OCI-LY1 (cell line): Measurements from ENCODE around the gene FOXN1.

ENCODE experiments used
- H2AFZ ChIP-seq: fragments of 200-600 bp; sonication (generic), shearing (Covaris generic); 2 replicates; pipeline ENCODE4 v1.6.0; 2014; ENCODE audit warnings: antibody characterized with exemption, mild to moderate bottlenecking, low read length
- H3F3A ChIP-seq: fragments of 200-600 bp; sonication (generic), shearing (Covaris generic); 2 replicates; pipeline ENCODE4 v1.6.0; 2014; ENCODE audit warnings: mild to moderate bottlenecking, antibody characterized with exemption, low read length, moderate library complexity; ENCODE audit not compliant: insufficient read depth
- H3K27ac ChIP-seq: fragments of 200-600 bp; sonication (generic); 2 replicates; pipeline ENCODE4 v1.5.1; 2014; ENCODE audit warnings: low read length, mixed run types, mild to moderate bottlenecking, low read depth; ENCODE audit not compliant: poor library complexity, severe bottlenecking
- H3K27me3 ChIP-seq: fragments of 200-600 bp; sonication (generic); 2 replicates; pipeline ENCODE4 v1.6.0; 2014; ENCODE audit warnings: antibody characterized with exemption, mild to moderate bottlenecking, low read length, moderate library complexity; ENCODE audit not compliant: insufficient read depth
- H3K36me3 ChIP-seq: fragments of 200-600 bp; sonication (generic); 2 replicates; pipeline ENCODE4 v1.6.1; 2014; ENCODE audit warnings: mild to moderate bottlenecking, antibody characterized with exemption, low read length, moderate library complexity, mixed read lengths; ENCODE audit not compliant: insufficient read depth
- H3K4me1 ChIP-seq: fragments of 200-600 bp; sonication (generic); 2 replicates; pipeline ENCODE4 v1.5.1; 2014; ENCODE audit warnings: mild to moderate bottlenecking, low read length, moderate library complexity; ENCODE audit not compliant: insufficient read depth, severe bottlenecking
- H3K4me2 ChIP-seq: fragments of 200-600 bp; sonication (generic), shearing (Covaris generic); 2 replicates; pipeline ENCODE4 v1.6.1; 2014; ENCODE audit warnings: low read length
- H3K4me3 ChIP-seq: fragments of 200-600 bp; sonication (generic); 2 replicates; pipeline ENCODE4 v1.5.1; 2014; ENCODE audit warnings: low read length, low read depth, mild to moderate bottlenecking, mixed read lengths; ENCODE audit not compliant: poor library complexity, severe bottlenecking
- H3K79me2 ChIP-seq: fragments of 200-600 bp; shearing (Covaris generic); 2 replicates; pipeline ENCODE4 v1.6.1; 2016; ENCODE audit warnings: mixed run types, low read length, mixed read lengths; ENCODE audit not compliant: insufficient read depth
- H3K9ac ChIP-seq: fragments of 200-600 bp; sonication (generic), shearing (Covaris generic); 2 replicates; pipeline ENCODE4 v1.6.1; 2014; ENCODE audit warnings: mild to moderate bottlenecking, low read length, mixed read lengths
- H3K9me2 ChIP-seq: fragments of 200-600 bp; sonication (generic), shearing (Covaris generic); 2 replicates; pipeline ENCODE4 v1.6.1; 2014; ENCODE audit warnings: low read depth, mild to moderate bottlenecking, low read length, mixed read lengths
- H3K9me3 ChIP-seq: fragments of 200-600 bp; shearing (Covaris generic); 2 replicates; pipeline ENCODE4 v1.6.1; 2014; ENCODE audit warnings: low read length, mixed read lengths
- H4K20me1 ChIP-seq: fragments of 200-600 bp; sonication (generic), shearing (Covaris generic); 2 replicates; pipeline ENCODE4 v1.6.0; 2016; ENCODE audit warnings: mild to moderate bottlenecking, low read length; ENCODE audit not compliant: insufficient read depth
- EZH2 ChIP-seq: fragments of 200-600 bp; sonication (generic), shearing (Covaris generic); IDR thresholded peaks from 2 replicates; pipeline ENCODE4 v1.8.0; 2017; ENCODE audit warnings: borderline replicate concordance, mixed run types, mild to moderate bottlenecking, antibody characterized with exemption, low read length, moderate library complexity, mixed read lengths
- TF ChIP-seq, protein P1 (sequence below): fragments of 200-600 bp; sonication (generic), shearing (Covaris generic); IDR thresholded peaks from 2 replicates; pipeline ENCODE4 v1.5.1; 2017; ENCODE audit warnings: mild to moderate bottlenecking, antibody characterized with exemption, low read length, moderate library complexity, mixed read lengths

Gene FOXN1

GRCh38 chr17:28552176-28552999 is 46.2 kb downstream of the FOXN1 start, which contains the start of gene UNC119:
Gene UNC119 (minus strand): TSS chr17:28552624. CDS start chr17:28552557, 67 bp downstream.
- H3K9ac ChIP-seq = peak within 1 kb of the TSS; percentile 59
- peaks cover 34% of the 10 kb centered on the region for H3K36me3 ChIP-seq
- peak within 1 kb of the TSS; percentile 75 for H3K4me2 ChIP-seq
- peak within 1 kb of the TSS; percentile 65 for H3K4me3 ChIP-seq
- no peaks in the 10 kb centered on the region for H3K9me3 ChIP-seq
- H3K79me2 ChIP-seq = no peaks in the 10 kb centered on the region
- H3K4me1 ChIP-seq = peaks cover 12% of the 10 kb centered on the region
- TF ChIP-seq, protein P1, sequence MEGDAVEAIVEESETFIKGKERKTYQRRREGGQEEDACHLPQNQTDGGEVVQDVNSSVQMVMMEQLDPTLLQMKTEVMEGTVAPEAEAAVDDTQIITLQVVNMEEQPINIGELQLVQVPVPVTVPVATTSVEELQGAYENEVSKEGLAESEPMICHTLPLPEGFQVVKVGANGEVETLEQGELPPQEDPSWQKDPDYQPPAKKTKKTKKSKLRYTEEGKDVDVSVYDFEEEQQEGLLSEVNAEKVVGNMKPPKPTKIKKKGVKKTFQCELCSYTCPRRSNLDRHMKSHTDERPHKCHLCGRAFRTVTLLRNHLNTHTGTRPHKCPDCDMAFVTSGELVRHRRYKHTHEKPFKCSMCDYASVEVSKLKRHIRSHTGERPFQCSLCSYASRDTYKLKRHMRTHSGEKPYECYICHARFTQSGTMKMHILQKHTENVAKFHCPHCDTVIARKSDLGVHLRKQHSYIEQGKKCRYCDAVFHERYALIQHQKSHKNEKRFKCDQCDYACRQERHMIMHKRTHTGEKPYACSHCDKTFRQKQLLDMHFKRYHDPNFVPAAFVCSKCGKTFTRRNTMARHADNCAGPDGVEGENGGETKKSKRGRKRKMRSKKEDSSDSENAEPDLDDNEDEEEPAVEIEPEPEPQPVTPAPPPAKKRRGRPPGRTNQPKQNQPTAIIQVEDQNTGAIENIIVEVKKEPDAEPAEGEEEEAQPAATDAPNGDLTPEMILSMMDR = no peak
- no peak for TF ChIP-seq EZH2
- H2AFZ ChIP-seq = no peak within 1 kb of the TSS
- no peaks in the 10 kb centered on the region for H3K27me3 ChIP-seq
- H3F3A ChIP-seq = no peaks in the 10 kb centered on the region
- H3K27ac ChIP-seq = no peak within 1 kb of the TSS
- no peaks in the 10 kb centered on the region for H3K9me2 ChIP-seq
- no peaks in the 10 kb centered on the region for H4K20me1 ChIP-seq

DNA sequence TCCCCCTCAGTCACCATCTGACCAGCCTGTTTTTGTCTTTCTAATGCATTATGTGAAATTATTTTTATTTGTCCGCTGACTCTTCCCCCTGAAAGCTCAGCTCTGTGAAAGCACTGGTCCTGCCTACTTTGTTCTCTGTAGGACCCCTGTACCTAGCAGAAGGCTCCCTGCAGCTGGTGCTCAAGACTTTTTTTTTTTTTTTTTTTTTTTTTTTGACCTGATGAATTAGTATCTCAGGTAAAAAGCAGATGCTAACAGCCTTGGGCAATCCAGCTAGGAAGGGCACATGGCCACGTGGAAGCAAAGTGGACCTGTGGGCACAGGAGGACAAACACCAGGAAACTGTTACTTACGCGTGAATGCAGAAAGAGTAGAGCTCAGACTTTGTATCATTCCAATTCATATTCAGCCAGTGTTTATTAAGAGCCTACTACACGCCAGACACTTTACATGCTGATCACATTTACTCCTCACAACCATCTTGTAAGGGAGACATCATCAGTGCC is 46.9 kb downstream of the FOXN1 start:
- H4K20me1 ChIP-seq = no peaks in the 10 kb centered on the region
- H3K36me3 ChIP-seq = peaks cover 41% of the 10 kb centered on the region
- H3K79me2 ChIP-seq = no peaks in the 10 kb centered on the region
- H3F3A ChIP-seq = no peaks in the 10 kb centered on the region
- no peak overlapping the region for H2AFZ ChIP-seq
- no peak overlapping the region for H3K27ac ChIP-seq
- no peak overlapping the region for H3K9ac ChIP-seq
- peak overlapping the region; percentile 75; the same call in 1 of the 2 replicates for H3K4me2 ChIP-seq
- peak overlapping the region; percentile 65 for H3K4me3 ChIP-seq
- no peaks in the 10 kb centered on the region for H3K27me3 ChIP-seq
- peaks cover 5% of the 10 kb centered on the region for H3K4me1 ChIP-seq
- TF ChIP-seq, protein P1 = no peak
- no peak for TF ChIP-seq EZH2
- H3K9me2 ChIP-seq = no peaks in the 10 kb centered on the region
- no peaks in the 10 kb centered on the region for H3K9me3 ChIP-seq

- no peaks in the 10 kb centered on the region for H3F3A ChIP-seq
- no peaks in the 10 kb centered on the region for H3K4me1 ChIP-seq
- peaks cover 51% of the 10 kb centered on the region for H3K36me3 ChIP-seq
- no peak overlapping the region for H3K27ac ChIP-seq
- no peak overlapping the region for H3K9ac ChIP-seq
- no peaks in the 10 kb centered on the region for H3K27me3 ChIP-seq
- no peaks in the 10 kb centered on the region for H4K20me1 ChIP-seq
- no peaks in the 10 kb centered on the region for H3K9me2 ChIP-seq
- no peaks in the 10 kb centered on the region for H3K9me3 ChIP-seq
- no peak for TF ChIP-seq EZH2
- TF ChIP-seq, protein P1 = no peak; the same call in 1 of the 2 replicates
- no peak overlapping the region for H2AFZ ChIP-seq
- no peak overlapping the region for H3K4me2 ChIP-seq
- no peaks in the 10 kb centered on the region for H3K79me2 ChIP-seq
- H3K4me3 ChIP-seq = no peak overlapping the region
These were observed 48.4 kb downstream of the FOXN1 start for GRCh38 chr17:28554565-28554964.
